ENCODE results near the gene H6PD.
A peak's percentile ranks its signal among the peaks of the same experiment; 100 is the strongest.

The H6PD gene

DNA sequence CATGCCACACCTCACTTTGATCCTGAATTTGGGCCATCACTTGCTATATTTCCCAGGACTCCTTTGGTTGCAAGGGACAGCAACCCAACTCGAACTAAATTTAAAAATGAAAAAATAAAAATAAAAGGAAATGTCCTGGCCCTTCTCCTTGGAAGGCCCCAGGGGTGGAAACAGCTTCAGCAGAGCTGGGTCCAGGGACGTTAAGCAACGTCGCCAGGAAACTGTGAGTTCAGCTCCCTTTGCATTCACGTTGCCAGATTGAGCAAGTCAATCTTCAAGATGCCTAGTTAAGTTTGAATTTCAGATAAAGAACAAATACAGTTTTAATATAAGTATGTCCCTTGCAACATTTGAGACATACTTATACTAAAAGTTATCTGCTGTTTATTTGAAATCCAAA, 43.5 kb downstream of the H6PD start:
- DNase-seq (ENCODE audit: low read depth, low spot score) = no peak

DNA sequence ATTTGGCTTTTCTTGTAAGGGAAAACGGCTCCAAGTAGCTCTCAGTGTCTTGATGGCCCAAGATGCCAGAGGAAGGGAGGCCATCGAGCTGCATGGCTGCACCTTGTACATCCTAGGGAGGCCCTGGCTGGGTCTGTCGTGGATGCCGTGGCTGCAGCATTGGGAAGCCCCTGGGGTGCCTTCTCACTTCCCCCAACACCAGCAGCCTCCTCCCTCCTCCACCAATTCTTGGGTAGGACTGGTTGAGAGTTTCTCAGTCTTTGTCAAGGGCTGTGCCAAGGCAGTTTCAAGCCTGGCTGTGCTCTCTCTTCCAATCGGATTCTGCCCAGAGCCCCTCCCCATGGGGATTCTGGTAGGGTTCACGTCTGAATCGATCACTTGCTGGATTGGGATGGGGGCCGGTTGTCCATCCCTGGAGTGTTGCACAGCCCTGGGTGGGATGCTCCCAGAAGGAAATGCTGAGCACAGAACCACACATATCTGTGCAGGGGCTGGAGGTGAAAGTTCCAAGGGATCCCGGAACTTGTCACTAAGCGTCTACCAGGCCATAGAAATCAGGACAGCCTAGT, 44.1 kb downstream of the H6PD start:
- no peak for DNase-seq (ENCODE audit: low read depth, low spot score)

DNA sequence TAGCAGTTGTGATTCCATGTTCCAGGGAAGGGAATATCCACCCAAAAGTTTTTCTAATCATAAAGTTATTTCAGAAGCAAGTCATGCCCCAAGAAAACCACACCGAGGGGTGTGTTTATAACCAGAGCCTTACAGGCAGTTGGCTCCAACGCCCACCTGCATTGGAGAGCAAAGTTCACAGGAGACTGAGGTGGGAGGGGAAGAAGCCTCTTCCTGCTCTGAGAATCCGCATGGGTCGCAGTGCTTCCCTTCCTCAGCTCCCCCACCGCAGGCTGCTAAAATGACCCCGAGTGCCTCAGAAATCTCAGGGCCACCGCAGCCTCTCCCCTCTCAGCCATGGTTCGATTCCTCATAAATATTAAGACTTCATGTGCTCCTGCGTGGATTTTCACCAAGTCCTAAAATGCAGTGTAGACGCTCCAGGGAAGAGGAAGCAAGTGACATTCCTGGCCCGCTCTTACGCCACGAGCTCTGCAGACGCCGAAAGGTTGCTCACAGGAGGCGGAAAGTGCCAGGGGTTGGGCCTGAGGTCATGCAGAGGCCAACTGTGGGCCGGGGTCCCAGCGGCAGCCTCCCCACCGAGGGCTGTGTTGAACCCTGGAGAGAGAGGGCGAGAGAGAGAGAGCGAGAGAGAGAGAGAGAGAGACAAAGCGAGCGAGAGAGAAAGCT, 44.7 kb downstream of the H6PD start:
- DNase-seq (ENCODE audit: low read depth, low spot score) = no peak

DNA sequence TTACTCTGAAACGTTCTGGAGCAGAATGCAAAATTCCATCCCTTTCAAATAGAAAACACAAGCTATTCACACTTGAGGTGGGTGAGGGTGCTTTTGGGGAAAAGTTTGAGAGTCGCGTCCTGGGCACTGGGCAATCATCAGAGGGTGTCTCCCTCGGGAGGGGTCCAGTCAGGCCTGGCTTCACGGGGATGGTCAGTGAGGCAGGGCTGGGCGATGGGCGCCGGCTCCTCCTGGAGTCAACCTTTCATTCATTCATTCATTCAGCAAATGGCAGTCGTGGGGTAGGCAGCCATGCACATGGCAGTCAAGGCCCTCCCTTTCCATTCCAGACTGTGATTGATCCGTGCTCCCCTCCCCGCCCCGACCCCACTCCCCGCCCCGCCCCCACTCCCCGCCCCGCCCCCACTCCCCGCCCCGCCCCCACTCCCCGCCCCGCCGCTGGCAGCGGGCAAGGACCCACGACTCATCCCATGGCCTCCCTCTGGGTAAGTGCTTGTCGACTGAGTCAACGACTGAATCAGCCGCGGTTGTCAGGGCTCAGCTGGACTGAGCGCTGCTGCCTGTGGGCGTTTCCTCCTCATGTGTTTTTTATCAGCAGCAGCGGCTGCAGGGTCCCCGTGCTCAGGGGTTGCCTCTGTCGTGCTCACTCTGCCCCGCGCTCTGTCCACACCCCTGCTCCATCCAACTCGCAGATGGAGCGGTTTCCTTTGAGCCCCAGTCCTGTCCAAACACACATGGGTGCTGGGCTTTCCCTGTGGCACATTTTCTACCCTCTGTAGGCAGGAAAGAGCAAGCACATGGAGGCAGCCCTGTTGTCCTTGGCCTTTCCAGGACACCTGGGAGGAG, 45.7 kb downstream of the H6PD start:
- DNase-seq (ENCODE audit: low read depth, low spot score) = peak; percentile 22

DNA sequence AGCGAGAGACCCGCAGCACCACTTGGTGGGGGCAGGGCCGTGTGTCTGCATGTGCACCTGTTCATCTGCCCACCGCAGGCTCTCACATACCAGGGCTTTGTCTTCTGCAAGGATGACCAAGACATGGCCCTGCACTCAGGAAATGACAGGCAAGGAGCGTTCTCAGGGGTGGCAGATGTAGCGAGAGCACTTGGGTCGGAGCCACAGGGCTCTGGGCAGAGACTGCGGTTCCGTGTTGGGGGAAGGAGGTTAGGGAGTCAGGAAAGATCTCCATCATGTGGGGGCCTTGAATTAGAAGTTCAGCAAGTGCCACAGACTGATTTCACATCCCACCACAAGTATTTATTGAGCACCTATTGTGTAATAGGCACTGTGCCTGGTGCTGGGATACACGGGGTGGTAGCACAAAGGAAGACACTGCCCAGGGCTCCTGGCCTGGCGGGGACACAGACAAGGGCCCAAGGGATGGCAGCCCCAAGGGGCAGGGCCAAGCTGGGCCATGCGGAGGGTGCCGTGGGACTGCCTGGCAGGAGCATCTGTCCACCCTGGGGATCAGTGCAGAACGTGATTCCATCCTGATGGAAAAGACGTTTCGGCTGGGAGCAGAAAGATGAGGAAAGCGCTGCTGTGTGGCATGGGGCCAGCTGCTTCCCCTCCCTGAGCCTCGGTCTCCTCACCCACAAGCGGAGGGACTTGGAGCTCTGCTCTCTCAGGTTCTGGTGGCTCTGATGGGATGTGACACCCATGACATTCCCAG, 46.7 kb downstream of the H6PD start:
- no peak for DNase-seq (ENCODE audit: low read depth, low spot score)

DNA sequence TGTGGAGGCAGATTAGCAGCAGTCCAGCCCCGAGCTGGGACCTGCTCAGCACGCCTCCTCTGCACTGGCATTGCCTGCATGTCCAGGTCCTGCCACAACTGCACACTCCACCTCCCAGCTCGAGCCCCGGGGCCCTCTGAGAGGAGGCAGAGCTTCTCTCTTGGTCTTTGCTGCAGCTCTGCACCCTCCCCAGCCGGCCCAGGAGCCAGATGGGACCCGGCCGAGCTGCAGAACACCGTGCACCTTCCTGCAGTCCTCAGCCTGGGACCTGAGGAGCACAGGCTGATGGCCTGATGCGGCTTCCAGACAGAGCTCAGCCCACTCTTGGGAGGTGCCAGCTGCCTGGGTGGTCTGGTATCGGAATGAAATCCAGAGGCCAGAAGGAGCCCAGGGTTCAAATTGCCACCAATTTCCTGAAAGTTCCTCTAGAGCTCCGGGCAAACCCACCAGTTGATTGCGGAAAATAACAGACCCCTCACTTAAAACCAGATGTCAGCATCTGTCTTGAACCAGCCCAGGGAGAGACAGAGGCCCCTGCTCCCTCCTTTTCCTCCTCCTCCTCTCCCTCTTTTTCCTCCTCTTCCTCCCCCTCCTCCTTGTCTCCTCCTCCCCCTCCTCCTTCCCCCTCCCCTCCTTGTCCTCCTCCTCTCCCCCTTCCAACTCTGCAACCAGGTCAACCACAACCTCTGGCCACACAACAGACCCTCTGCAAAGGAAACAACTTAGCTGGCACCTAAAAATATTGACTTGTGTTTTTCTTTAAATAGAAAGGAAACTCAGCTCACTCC, 47.5 kb downstream of the H6PD start:
- no peak for DNase-seq (ENCODE audit: low read depth, low spot score)

DNA sequence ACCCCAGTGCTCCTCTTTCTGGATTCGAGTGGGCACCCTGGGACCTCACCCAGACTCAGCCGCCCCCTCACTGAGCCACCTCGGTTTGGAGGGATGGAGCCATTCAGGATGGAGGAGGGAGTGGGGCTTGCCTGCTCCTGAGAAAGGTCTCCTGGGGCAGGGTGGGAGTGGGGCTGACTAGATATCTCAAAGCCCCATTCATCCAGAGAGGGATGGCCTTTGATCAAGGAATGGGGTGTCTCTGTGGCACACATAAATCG, 48.1 kb downstream of the H6PD start:
- DNase-seq (ENCODE audit: low read depth, low spot score) = no peak

DNA sequence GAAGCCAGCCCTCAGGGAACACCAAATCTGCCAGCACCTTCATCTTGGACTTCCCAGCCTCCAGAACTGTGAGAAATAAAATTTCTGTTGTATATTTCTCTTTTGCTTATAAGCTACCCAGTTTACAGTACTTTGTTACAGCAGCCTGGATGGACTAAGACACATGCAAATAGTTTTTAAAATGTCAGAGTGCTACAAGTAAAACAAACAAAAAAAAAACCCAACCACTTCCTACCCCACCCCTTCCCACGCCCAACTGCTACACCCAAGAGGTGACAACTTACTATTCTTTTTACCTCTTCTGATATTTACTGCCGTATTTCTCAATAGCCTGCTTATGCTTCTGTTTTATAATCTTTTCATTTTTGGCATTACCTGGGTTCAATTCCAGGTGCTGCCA, 49.5 kb downstream of the H6PD start:
- no peak for DNase-seq (ENCODE audit: low read depth, low spot score)

DNA sequence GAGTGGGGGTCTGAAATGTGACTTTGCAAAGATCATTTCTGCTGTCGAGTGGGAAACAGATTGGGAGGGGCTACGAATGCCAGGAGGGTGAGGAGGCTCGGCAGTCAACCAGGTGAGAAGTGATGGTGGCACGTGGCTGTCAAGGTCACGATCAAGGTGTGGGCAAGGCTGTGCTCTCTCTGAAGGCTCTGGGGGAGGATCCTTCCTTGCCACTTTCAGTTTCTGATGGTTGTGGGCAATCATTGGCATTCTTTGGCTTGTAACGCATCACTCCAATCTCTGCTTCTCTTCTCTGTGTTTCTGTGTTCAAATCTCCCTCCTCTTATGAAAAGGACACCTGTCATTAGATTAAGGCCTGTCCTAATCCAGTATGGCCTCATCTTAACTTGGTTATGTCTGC, 52.0 kb downstream of the H6PD start:
- DNase-seq (ENCODE audit: low read depth, low spot score) = no peak

DNA sequence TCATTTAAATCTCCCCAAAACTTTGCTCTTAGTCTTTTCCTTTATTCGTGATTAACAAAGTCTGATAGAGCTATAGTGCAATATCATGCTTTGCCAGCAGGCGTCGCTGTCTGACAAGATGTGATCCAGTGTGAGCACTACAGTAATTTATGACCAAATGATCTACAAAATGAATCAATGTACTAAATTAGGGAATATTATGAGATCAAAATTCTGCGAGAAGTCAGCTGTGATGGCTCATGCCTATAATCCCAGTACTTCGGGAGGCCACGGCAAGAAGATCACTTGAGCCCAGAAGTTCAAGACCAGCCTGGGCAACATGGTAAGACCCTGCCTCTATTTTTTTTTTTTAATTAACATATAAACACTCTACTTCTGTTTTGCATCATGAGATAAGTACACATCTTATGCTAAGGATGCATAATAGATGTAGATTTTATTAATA, 54.5 kb downstream of the H6PD start:
- peak; percentile 67 for DNase-seq (ENCODE audit: low read depth, low spot score)

DNA sequence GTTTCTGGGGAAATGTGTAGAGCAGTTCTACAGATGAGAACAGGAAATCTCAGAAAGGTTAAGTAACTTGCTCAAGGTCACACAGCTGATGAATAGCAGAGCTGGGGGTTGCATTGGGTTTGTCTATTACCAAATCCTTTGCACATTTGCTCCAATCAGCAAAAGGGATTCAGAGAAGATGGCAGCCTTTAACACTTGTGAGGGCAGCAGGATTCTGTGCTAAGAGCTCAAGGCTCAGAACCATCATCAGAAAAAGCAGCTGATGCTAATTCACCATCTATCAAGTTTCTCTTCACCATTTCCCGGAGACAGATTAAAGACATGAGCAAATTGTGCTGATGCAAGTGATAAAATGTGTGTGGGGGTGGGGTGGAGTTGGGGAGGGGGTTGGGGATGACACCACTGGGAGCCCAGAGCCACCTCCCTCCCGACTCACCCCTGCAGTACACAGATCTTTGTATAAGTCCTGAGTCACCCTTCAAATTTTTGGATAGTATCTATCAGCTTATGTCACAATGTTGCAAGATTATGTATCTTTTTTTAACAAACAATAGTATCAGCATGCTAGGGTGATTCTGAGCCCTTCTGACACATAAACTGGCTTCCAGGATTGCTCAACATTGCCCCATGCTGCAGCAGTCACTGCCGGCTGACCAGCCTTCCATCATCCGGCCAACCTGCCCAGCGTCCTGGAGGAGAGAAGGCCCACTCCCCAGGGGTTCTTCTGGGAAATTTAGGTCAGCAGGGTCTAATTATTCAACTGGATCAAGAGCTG, 55.3 kb downstream of the H6PD start:
- DNase-seq (ENCODE audit: low read depth, low spot score) = no peak

DNA sequence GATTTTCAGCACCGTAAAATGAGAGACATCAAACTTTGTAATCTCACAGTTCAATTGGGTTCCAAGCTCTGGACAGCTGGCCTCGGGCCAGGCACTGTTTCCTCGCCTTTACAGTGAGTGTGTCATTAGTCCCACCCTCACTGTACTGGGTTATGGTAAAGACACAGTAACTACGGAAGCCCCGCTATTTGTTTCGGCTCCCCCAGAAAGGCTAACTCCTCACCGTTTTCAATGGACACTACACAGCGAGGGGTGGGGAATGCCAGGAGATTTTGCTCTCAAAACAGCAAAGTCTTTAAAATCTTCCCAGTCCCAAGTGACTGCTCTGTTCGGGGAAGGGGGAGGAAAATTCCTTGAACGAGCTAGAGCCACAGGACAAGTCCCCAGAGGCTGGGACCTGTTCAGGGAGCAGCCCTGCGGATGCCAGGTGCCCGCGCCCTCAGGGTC, 57.4 kb downstream of the H6PD start:
- DNase-seq (ENCODE audit: low read depth, low spot score) = no peak

DNA sequence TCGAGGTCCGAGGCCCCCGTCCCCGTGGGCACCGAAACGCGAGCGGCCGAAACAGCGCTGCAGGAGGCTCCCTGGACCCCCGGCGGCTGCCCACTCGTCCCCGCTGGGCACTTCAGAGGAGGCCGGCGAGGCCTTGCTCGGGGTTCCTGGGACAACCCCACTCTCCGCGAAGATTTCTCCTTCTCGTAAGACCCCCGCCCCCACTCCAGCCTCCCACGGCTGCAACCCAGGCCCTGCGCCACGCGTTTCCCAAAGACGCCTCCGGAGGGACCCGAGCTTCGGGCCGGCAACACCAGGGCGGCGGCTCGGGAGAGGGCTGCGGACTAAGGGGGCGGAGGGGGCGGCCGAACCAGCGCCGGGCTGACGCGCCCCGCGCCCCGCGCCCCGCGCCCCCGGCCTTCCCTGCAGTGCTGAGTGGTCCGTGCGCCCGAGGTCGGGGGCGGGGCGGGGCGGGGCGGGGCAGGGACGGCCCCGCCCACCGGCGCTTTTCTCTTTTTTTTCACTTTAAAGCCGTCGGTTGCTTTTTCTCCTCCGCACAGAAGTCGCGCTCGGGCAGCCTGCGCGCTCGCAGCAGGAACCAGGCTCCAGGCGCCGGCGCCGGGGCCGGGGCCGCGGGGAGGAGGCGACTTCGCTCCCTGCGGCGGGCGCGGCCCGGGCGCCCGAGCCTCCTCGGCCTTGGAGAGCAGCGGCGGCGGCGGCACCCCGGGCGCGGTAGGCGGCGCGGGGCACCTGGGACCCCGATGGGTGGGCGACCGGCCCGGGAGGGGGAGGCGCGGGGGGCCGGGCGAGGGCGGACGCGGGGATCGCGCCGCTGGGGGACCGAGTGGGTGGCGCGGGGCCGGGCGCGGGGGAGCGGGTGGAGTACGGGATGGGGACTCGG, 58.0 kb downstream of the H6PD start, which contains the start of gene SPSB1:
SPSB1 (plus strand) TSS at position 534 of the 880 bp plus-strand sequence. CDS start 62,998 bp downstream, outside the sequence.
- DNase-seq (ENCODE audit: low read depth, low spot score) = no peak

DNA sequence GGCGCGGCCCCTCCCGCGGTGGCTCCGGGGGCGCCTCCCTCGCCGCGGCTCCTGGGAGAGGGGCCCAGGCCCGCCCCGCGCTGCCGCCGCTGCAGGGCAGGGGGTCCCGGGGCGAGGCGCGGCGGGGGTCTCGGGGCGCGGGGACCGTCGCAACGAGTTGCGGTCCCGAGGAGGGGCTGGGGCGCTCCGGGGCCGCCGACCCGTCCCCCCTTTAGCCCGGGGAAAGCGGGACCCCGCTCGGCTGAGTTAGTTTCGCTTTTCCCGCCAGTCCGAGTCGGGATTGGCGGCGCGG, 58.6 kb downstream of the H6PD start:
- no peak for DNase-seq (ENCODE audit: low read depth, low spot score)

DNA sequence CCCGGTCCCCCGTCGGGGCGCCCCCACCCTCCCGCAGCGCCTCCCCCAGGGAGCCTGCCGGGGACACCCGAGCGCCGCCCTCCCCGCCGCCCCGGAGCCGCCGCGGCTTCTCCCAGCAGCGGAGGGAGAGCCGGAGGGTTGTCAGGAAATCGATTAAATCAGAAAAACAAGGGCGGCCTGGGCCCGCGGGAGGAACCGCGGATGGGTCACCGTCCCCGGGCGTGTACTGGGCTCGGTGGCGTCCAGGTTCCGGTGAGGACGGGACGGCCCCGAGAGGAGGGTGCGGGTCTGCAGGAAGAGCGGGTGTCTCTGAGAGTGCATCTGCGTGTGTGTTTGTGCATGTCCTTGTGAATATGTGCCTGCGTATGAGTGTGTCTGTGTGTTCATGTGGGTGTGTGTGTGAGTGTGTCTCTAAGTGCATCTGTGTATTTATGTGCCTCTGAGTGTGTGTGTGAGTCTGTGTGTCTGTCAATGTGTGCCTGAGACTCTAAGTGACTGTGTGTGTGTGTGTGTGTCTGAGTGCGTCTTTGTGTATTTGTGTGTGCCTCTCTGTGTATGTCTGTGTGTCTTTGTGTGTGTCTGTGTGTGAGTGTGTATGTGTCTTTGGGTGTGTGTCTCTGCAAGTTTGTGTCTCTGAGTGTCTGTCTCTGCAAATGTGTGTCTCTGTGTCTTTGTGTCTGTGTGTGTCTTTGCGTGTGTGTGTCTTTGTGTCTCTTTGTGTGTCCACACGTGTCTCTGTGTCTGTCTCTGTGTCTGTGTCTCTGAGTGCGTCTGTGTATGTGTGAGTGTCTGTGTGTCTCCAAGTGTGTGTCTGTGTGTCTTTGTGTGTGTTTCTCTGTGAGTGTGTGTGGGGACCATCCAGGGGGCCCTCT, 59.2 kb downstream of the H6PD start:
- DNase-seq (ENCODE audit: low read depth, low spot score) = no peak

DNA sequence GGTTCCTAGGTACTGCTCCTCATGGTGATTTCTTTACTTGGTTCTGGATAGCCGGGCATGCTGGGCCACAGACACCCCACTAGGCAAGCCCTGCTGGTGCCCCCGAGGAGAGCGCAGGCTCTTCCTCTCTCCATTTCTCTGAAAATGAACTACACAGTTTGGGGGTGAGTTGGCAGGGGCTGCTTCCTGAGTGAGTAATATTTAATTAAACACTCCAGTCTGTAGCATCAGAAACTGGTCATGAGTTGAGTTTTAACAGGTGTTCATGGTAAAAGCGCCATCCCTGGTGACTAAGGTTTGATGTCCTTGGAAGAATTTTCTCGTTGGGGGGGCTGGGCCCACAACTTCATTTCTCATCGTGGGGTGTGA, 59.8 kb downstream of the H6PD start:
- DNase-seq (ENCODE audit: low read depth, low spot score) = no peak

DNA sequence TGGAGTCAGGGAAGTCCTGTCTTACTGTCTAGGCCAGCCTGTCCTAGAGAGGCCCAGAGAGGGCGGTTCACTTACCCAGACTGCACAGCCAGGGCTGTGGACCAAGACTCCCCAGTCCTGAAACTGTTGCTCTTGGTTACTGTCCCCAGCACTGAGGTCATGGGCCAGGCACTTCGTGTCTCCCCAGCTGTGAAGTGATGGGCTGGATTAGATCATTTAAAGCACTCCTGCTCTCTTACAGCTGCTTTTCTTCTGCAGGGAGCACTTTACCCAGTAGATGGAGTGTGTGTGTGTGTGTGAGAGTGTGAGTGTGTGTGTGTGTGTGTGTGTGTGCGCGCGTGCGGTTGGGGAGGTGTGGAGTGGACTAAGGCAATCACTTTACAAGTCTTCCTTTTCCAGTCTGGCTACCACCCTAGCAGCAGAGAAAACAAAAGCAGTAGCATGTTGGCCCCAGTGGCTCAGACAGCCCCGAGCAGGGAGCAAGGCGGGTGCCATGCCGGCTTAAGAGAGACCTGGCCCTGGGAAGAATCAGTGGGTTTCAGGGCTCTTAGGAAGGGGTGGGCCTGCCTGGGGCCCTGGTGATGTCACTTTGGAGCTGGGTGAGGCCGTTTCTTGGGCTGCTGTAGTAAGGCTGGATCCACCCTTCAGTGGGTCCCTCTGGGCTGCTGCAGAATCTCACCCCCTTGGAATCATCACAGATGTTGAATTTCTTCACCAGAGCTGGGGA, 60.5 kb downstream of the H6PD start:
- DNase-seq (ENCODE audit: low read depth, low spot score) = no peak

DNA sequence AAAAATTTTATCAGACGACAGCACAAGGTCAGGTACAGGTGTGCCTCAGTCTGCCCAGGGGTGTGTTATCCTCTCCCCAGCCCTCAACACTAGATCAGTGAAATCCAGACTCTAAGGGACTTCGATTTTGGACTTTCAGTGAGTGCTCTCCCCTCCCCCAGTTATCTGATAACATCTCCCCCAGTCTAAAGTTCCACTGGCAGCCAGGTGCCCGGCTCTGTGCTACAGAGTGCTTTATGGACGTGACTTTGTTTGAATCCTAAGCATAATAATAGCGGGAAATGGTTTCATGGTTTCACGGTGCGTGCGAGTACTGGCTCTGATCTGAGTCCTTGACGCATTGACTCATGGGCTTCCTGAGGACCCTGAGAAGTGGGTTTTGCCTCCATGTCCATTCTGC, 61.3 kb downstream of the H6PD start:
- DNase-seq (ENCODE audit: low read depth, low spot score) = no peak

Data from activated naive CD8-positive, alpha-beta T cell treated with anti-CD3 and anti-CD28 coated beads, Interleukin-2, amount 50 U/mL, for 16 hours (primary cell).